Keratinocyte (primary cell): Measurements from ENCODE around the gene AGPAT3. TPM values are rescaled to one million over a fixed set of nuclear protein-coding genes. Genes with fewer than 3 reads are reported as not detected.
"Not testable (repeated sequence)": the region's sequence is repeated elsewhere in the genome, so short reads cannot be mapped to it uniquely, and the experiment has no call there.

Source experiments
- DNase-seq: peaks from one replicate; pipeline ENCODE4 v3.0.0-alpha.2; 2011; ENCODE audit warnings: low read depth, missing footprints, low spot score
- FAIRE-seq: peaks from 2 replicates; lab custom pipeline; 2011; peaks lifted over from hg19 to GRCh38; lab: Jason Lieb, UNC
- H2AFZ ChIP-seq: 2 replicates; pipeline ENCODE4 v1.6.0; 2012; ENCODE audit warnings: low read length, control low read depth, inconsistent platforms; ENCODE audit not compliant: control insufficient read depth
- H3K27ac ChIP-seq: 2 replicates; pipeline ENCODE4 v1.5.1; 2011; ENCODE audit warnings: low read length; ENCODE audit not compliant: control insufficient read depth, insufficient read depth
- H3K27me3 ChIP-seq: 3 replicates; pipeline ENCODE4 v1.6.0; 2011; ENCODE audit warnings: low read length; ENCODE audit not compliant: control insufficient read depth, insufficient read depth; ENCODE audit errors: extremely low read depth
- H3K36me3 ChIP-seq, 2 experiments: 2 replicates in 1 of 2; 3 replicates in 1 of 2; pipeline ENCODE4 v1.5.1; 2011; ENCODE audit warnings: low read length in 2 of 2, mild to moderate bottlenecking in 1 of 2; ENCODE audit not compliant: control insufficient read depth in 2 of 2, insufficient read depth in 2 of 2; ENCODE audit errors: extremely low read depth in 1 of 2
- H3K4me1 ChIP-seq: 3 replicates; pipeline ENCODE4 v1.5.1; 2011; ENCODE audit warnings: low read length; ENCODE audit not compliant: control insufficient read depth, insufficient read depth; ENCODE audit errors: extremely low read depth
- H3K4me2 ChIP-seq: 3 replicates; pipeline ENCODE4 v1.6.0; 2011; ENCODE audit warnings: low read depth, low read length; ENCODE audit not compliant: control insufficient read depth, insufficient read depth; ENCODE audit errors: extremely low read depth
- H3K4me3 ChIP-seq, 3 experiments: fragments of 200-600 bp in 1 of 3; sonication (generic) in 1 of 3; 2 replicates in 2 of 3; 3 replicates in 1 of 3; pipeline ENCODE4 v1.5.1; 2011 to 2016; ENCODE audit warnings: low read length in 3 of 3, mild to moderate bottlenecking in 3 of 3, control low read depth in 2 of 3, inconsistent platforms in 1 of 3, low read depth in 1 of 3, mixed read lengths in 1 of 3, mixed run types in 1 of 3, moderate library complexity in 1 of 3; ENCODE audit not compliant: control insufficient read depth in 2 of 3, insufficient read depth in 2 of 3; ENCODE audit errors: extremely low read depth in 1 of 3
- H3K79me2 ChIP-seq: 2 replicates; pipeline ENCODE4 v1.6.0; 2012; ENCODE audit warnings: low read length; ENCODE audit not compliant: control insufficient read depth, insufficient read depth
- H3K9ac ChIP-seq: 3 replicates; pipeline ENCODE4 v1.6.0; 2011; ENCODE audit warnings: low read length; ENCODE audit not compliant: control insufficient read depth, insufficient read depth; ENCODE audit errors: extremely low read depth
- H3K9me1 ChIP-seq: 3 replicates; pipeline ENCODE4 v1.6.0; 2011; ENCODE audit warnings: low read length; ENCODE audit not compliant: control insufficient read depth, insufficient read depth; ENCODE audit errors: extremely low read depth
- H3K9me3 ChIP-seq: 2 replicates; pipeline ENCODE4 v1.5.1; 2012; ENCODE audit warnings: low read depth, low read length; ENCODE audit not compliant: control insufficient read depth
- H4K20me1 ChIP-seq: 3 replicates; pipeline ENCODE4 v1.6.0; 2011; ENCODE audit warnings: low read length; ENCODE audit not compliant: control insufficient read depth, insufficient read depth; ENCODE audit errors: extremely low read depth
- EZH2 ChIP-seq: IDR thresholded peaks from one replicate; pipeline ENCODE4 v1.6.1; 2012; ENCODE audit warnings: inconsistent platforms, mild to moderate bottlenecking, low read length, moderate library complexity
- dilution Hi-C: fragments of 300-500 bp; cut with MboI; formaldehyde crosslinking; loops from one replicate; pipeline ENCODE4 v1.7.0; 2020; ENCODE audit warnings: low sequenced_read_pairs; ENCODE audit not compliant: extremely low pct_ligation_motif_present
- polyA plus RNA-seq, 5 experiments: library from polyadenylated mRNA; depleted of rRNA in 3 of 5; stranded (reverse) in 3 of 5; stranded (forward) in 1 of 5; unstranded in 1 of 5; fragments of >200 nt; gene quantifications; 1 replicate in 1 of 5; 2 replicates in 3 of 5; 3 replicates in 1 of 5; pipeline versions ENCODE4 v1.2.1 to v1.2.3, GENCODE V29; 2011 to 2012; ENCODE audit warnings: missing spikeins in 2 of 5, low read depth in 1 of 5, low replicate concordance in 1 of 5
- TF ChIP-seq, protein P1 (sequence below), 3 experiments: IDR thresholded peaks in 1 of 3; conservative IDR thresholded peaks in 1 of 3; optimal IDR thresholded peaks in 1 of 3; 2 replicates in 2 of 3; 3 replicates in 1 of 3; pipeline versions ENCODE3 to v1.5.1; 2011; ENCODE audit warnings: low read length in 3 of 3, mild to moderate bottlenecking in 3 of 3, moderate library complexity in 2 of 3, control low read depth in 1 of 3, inconsistent platforms in 1 of 3; ENCODE audit not compliant: insufficient read depth in 2 of 3; ENCODE audit errors: extremely low read depth in 1 of 3

The AGPAT3 gene
- polyA plus RNA-seq, 1 donor (not counting 4 experiments of a cell fraction or from before 2014, with no cell fraction given): 21.7 TPM

DNA sequence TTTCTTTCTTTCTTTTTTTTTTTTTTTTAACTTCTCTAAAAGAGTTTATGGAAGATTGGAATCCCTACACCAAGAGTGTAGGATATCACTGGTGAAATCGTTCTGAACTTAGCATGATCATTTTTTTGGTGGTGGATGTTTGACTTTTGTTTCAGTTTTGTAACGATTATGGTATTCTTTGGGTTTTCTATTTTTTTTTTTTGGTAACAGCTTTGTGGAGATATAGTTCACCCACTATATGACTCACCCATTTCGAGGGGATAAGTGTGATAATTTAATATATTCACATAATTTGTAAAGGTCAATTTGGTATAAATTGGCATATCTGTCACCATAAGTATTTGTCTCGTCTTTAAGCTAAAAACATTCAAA is 29.2 kb downstream of the AGPAT3 start:
- H3K27me3 ChIP-seq: no peaks in the 10 kb centered on the region
- TF ChIP-seq, protein P1, sequence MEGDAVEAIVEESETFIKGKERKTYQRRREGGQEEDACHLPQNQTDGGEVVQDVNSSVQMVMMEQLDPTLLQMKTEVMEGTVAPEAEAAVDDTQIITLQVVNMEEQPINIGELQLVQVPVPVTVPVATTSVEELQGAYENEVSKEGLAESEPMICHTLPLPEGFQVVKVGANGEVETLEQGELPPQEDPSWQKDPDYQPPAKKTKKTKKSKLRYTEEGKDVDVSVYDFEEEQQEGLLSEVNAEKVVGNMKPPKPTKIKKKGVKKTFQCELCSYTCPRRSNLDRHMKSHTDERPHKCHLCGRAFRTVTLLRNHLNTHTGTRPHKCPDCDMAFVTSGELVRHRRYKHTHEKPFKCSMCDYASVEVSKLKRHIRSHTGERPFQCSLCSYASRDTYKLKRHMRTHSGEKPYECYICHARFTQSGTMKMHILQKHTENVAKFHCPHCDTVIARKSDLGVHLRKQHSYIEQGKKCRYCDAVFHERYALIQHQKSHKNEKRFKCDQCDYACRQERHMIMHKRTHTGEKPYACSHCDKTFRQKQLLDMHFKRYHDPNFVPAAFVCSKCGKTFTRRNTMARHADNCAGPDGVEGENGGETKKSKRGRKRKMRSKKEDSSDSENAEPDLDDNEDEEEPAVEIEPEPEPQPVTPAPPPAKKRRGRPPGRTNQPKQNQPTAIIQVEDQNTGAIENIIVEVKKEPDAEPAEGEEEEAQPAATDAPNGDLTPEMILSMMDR (optimal IDR thresholded peaks at IDR 0.05 in 1 of 3, IDR thresholded peaks at IDR 0.05 in 1 of 3, conservative IDR thresholded peaks at IDR 0.05 in 1 of 3; ENCODE audit: extremely low read depth in 1 of 3, insufficient read depth in 2 of 3, low read length in 3 of 3): no peak
- no peak for TF ChIP-seq EZH2
- no peak overlapping the region for H3K4me3 ChIP-seq
- DNase-seq: no peak
- no peaks in the 10 kb centered on the region for H3K4me1 ChIP-seq
- H3K79me2 ChIP-seq: peaks cover 10% of the 10 kb centered on the region
- no peak overlapping the region for H2AFZ ChIP-seq
- H3K4me2 ChIP-seq: no peak overlapping the region
- no peaks in the 10 kb centered on the region for H4K20me1 ChIP-seq
- dilution Hi-C loops: no loop called here
- no peaks in the 10 kb centered on the region for H3K9me3 ChIP-seq
- H3K9me1 ChIP-seq: no peaks in the 10 kb centered on the region
- no peak for FAIRE-seq
- H3K9ac ChIP-seq: no peak overlapping the region
- peaks cover 0 to 3% of the 10 kb centered on the region in 2 experiments for H3K36me3 ChIP-seq
- no peak overlapping the region for H3K27ac ChIP-seq

DNA sequence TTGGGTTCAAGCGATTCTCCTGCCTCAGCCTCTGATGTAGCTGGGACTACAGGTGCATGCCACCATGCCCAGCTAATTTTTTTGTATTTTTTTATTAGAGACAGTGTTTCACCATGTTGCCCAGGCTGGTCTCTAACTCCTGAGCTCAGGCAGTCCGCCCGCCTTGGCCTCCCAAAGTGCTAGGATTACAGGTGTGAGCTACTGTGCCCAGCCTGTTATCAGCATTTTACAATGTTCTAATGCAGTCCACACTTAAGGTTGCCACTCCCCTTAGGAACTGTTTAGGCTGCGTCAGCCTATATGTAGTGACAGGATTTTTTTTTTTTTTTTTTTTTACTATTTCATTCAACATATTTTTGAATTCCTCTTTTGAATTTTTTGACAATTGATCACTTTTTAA is 30.2 kb downstream of the AGPAT3 start:
- Histone ChIP-seq H3K36me3 (peaks cover 0 to 4% of the 10 kb centered on the region in 2 experiments), H4K20me1 (no peaks in the 10 kb centered on the region), H3K4me1 (no peaks in the 10 kb centered on the region), H3K9ac (no peak overlapping the region), H3K27ac (no peak overlapping the region), H3K79me2 (peaks cover 4% of the 10 kb centered on the region), H2AFZ (no peak overlapping the region), H3K4me2 (no peak overlapping the region), H3K9me1 (no peaks in the 10 kb centered on the region), H3K4me3 (no peak overlapping the region), H3K27me3 (no peaks in the 10 kb centered on the region), H3K9me3 (no peaks in the 10 kb centered on the region)
- DNase-seq: no peak
- no peak for TF ChIP-seq EZH2
- TF ChIP-seq, protein P1 (optimal IDR thresholded peaks at IDR 0.05 in 1 of 3, IDR thresholded peaks at IDR 0.05 in 1 of 3, conservative IDR thresholded peaks at IDR 0.05 in 1 of 3; ENCODE audit: extremely low read depth in 1 of 3, insufficient read depth in 2 of 3, low read length in 3 of 3): no peak
- FAIRE-seq: no peak
- dilution Hi-C loops: no loop called here

DNA sequence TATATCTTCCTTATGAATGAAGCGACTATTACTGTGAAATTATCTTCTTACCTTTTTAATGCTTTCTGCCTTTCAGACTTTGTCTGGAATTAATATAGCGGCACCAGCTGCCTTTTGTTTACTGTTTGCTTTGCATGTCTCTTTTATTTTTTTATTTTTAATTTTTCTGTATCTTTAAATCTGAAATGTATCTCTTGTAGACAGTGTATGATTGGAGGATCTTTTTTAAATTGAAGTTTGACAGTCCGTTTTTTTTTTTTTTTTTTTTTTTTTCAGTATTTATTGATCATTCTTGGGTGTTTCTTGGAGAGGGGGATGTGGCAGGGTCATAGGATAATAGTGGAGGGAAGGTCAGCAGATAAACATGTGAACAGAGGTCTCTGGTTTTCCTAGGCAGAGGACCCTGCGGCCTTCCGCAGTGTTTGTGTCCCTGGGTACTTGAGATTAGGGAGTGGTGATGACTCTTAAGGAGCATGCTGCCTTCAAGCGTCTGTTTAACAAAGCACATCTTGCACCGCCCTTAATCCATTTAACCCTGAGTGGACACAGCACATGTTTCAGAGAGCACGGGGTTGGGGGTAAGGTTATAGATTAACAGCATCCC is 31.8 kb downstream of the AGPAT3 start:
- DNase-seq, H3K36me3 ChIP-seq, H3K79me2 ChIP-seq, H4K20me1 ChIP-seq, FAIRE-seq, H3K9me1 ChIP-seq, H3K9ac ChIP-seq, H3K4me3 ChIP-seq, H3K4me2 ChIP-seq, H2AFZ ChIP-seq, H3K4me1 ChIP-seq, dilution Hi-C loops, H3K9me3 ChIP-seq, H3K27ac ChIP-seq, H3K27me3 ChIP-seq: not testable (repeated sequence)
